Loucy (cell line): ENCODE measurements around the gene ADGRD1.
"Not testable (repeated sequence)": the region's sequence is repeated elsewhere in the genome, so short reads cannot be mapped to it uniquely, and the experiment has no call there.

Source experiments
- EZH2phosphoT487 ChIP-seq: fragments of 200-600 bp; IDR thresholded peaks from 2 replicates; pipeline ENCODE4 v1.6.1; 2018; ENCODE audit warnings: antibody characterized with exemption, mild to moderate bottlenecking, moderate library complexity, borderline replicate concordance
- TF ChIP-seq, protein P1 (sequence below): fragments of 200-600 bp; sonication (generic); conservative IDR thresholded peaks from 2 replicates; pipeline ENCODE4 v1.5.1; 2014; ENCODE audit warnings: mild to moderate bottlenecking, antibody characterized with exemption, low read length

DNA sequence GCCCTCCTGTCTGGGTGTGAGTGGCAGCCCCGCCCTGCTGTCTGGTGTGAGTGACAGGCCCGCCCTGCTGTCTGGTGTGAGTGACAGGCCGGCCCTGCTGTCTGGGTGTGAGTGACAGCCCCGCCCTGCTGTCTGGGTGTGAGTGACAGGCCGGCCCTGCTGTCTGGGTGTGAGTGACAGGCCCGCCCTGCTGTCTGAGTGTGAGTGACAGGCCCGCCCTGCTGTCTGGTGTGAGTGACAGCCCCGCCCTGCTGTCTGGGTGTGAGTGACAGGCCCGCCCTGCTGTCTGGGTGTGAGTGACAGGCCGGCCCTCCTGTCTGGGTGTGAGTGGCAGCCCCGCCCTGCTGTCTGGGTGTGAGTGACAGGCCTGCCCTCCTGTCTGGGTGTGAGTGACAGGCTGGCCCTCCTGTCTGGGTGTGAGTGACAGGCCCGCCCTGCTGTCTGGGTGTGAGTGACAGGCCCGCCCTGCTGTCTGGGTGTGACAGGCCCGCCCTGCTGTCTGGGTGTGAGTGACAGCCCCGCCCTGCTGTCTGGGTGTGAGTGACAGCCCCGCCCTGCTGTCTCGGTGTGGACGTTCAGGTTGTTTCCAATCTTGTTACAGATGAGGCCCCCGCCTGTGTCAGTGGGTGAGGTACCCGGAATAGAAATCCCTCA is 175.4 kb downstream of the ADGRD1 start:
- TF ChIP-seq, protein P1, sequence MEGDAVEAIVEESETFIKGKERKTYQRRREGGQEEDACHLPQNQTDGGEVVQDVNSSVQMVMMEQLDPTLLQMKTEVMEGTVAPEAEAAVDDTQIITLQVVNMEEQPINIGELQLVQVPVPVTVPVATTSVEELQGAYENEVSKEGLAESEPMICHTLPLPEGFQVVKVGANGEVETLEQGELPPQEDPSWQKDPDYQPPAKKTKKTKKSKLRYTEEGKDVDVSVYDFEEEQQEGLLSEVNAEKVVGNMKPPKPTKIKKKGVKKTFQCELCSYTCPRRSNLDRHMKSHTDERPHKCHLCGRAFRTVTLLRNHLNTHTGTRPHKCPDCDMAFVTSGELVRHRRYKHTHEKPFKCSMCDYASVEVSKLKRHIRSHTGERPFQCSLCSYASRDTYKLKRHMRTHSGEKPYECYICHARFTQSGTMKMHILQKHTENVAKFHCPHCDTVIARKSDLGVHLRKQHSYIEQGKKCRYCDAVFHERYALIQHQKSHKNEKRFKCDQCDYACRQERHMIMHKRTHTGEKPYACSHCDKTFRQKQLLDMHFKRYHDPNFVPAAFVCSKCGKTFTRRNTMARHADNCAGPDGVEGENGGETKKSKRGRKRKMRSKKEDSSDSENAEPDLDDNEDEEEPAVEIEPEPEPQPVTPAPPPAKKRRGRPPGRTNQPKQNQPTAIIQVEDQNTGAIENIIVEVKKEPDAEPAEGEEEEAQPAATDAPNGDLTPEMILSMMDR = not testable (repeated sequence)
- TF ChIP-seq EZH2phosphoT487 = not testable (repeated sequence)
